ENCODE data around the gene MEIS1.
A peak's percentile ranks its signal among the peaks of the same experiment; 100 is the strongest.
"Not testable (repeated sequence)": the region's sequence is repeated elsewhere in the genome, so short reads cannot be mapped to it uniquely, and the experiment has no call there.

Gene MEIS1

GRCh38 chr2:66434679-66435548 is at the start of gene MEIS1:
Gene MEIS1, plus strand, starts transcription at chr2:66435125. Its CDS starts 732 bp downstream, at chr2:66435857.
- peak; percentile 93 to 94 for DNase-seq (ENCODE audit: low read depth in 2 of 2)

GRCh38 chr2:66387016-66387753 is 47.7 kb upstream of the MEIS1 start:
- no peak for DNase-seq (ENCODE audit: low read depth in 2 of 2)

GRCh38 chr2:66389651-66390131 is 45.2 kb upstream of the MEIS1 start:
- DNase-seq (ENCODE audit: low read depth in 2 of 2) = no peak

GRCh38 chr2:66390152-66390551 is 44.8 kb upstream of the MEIS1 start:
- DNase-seq (ENCODE audit: low read depth in 2 of 2) = no peak

GRCh38 chr2:66390811-66391210 is 44.1 kb upstream of the MEIS1 start:
- no peak for DNase-seq (ENCODE audit: low read depth in 2 of 2)

- not testable (repeated sequence) for DNase-seq (ENCODE audit: low read depth in 2 of 2)
Measured at GRCh38 chr2:66391240-66391639, 43.7 kb upstream of the MEIS1 start.

GRCh38 chr2:66405473-66405872 is 29.5 kb upstream of the MEIS1 start:
- DNase-seq (ENCODE audit: low read depth in 2 of 2) = no peak

- no peak for DNase-seq (ENCODE audit: low read depth in 2 of 2)
Measured at GRCh38 chr2:66408905-66409304, 26.0 kb upstream of the MEIS1 start.

GRCh38 chr2:66412874-66413273 is 22.1 kb upstream of the MEIS1 start:
- no peak for DNase-seq (ENCODE audit: low read depth in 2 of 2)

GRCh38 chr2:66414896-66415295 is 20.0 kb upstream of the MEIS1 start:
- DNase-seq (ENCODE audit: low read depth in 2 of 2) = no peak

GRCh38 chr2:66418381-66418780 is 16.5 kb upstream of the MEIS1 start:
- DNase-seq (ENCODE audit: low read depth in 2 of 2) = no peak

- no peak for DNase-seq (ENCODE audit: low read depth in 2 of 2)
Measured at GRCh38 chr2:66421612-66422011, 13.3 kb upstream of the MEIS1 start.

GRCh38 chr2:66423391-66424124 is 11.4 kb upstream of the MEIS1 start:
- no peak for DNase-seq (ENCODE audit: low read depth in 2 of 2)

GRCh38 chr2:66426244-66427111 is 8.4 kb upstream of the MEIS1 start:
- no peak for DNase-seq (ENCODE audit: low read depth in 2 of 2)

GRCh38 chr2:66427300-66427699 is 7.6 kb upstream of the MEIS1 start:
- DNase-seq (ENCODE audit: low read depth in 2 of 2) = no peak

GRCh38 chr2:66428986-66429612 is 5.8 kb upstream of the MEIS1 start:
- no peak for DNase-seq (ENCODE audit: low read depth in 2 of 2)

- no peak for DNase-seq (ENCODE audit: low read depth in 2 of 2)
Measured at GRCh38 chr2:66429693-66430504, 5.0 kb upstream of the MEIS1 start.

- no peak for DNase-seq (ENCODE audit: low read depth in 2 of 2)
Measured at GRCh38 chr2:66430505-66431273, 4.2 kb upstream of the MEIS1 start.

GRCh38 chr2:66431274-66431642 is 3.7 kb upstream of the MEIS1 start:
- no peak for DNase-seq (ENCODE audit: low read depth in 2 of 2)

All from fibroblast of skin of left biceps (primary cell).